ENCODE data around the gene MPPED2. TPM values are rescaled to one million over a fixed set of nuclear protein-coding genes. Genes with fewer than 3 reads are reported as not detected.

Gene MPPED2
- polyA plus RNA-seq, 1 donor (not counting 4 experiments of a cell fraction or from before 2014, with no cell fraction given), result not detected

DNA sequence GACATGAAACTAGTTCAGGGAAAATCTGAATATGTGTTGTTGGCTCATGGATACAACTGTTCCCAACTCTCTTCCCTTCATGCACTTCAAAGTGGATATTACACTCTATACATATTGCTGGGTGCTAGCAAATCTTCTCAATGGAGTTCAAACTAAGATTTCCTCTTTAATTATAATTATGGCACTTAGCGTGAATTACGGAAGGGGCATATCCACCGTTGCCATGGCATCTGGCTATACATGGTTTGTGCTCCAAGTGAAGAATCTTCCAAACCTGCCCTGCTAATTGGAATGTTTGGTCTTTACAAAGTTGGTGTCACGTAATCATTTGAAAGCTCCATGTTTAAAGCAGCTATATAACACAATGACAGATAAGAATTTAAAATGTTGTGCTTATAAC lies 5.6 kb downstream of the MPPED2 start:
- H3K9me1 ChIP-seq (ENCODE audit: control insufficient read depth, extremely low read depth, insufficient read depth, low read length), result no peaks in the 10 kb centered on the region
- dilution Hi-C loops (cut with MboI; ENCODE audit: extremely low pct_ligation_motif_present, low sequenced_read_pairs), result no loop called here
- H3K27ac ChIP-seq (ENCODE audit: control insufficient read depth, insufficient read depth, low read length), result no peak overlapping the region
- H4K20me1 ChIP-seq (ENCODE audit: control insufficient read depth, extremely low read depth, insufficient read depth, low read length), result no peaks in the 10 kb centered on the region
- H3K79me2 ChIP-seq (ENCODE audit: control insufficient read depth, insufficient read depth, low read length), result no peaks in the 10 kb centered on the region
- no peaks in the 10 kb centered on the region for H3K4me1 ChIP-seq (ENCODE audit: control insufficient read depth, extremely low read depth, insufficient read depth, low read length)
- H3K9ac ChIP-seq (ENCODE audit: control insufficient read depth, extremely low read depth, insufficient read depth, low read length), result no peak overlapping the region
- TF ChIP-seq EZH2 (IDR thresholded peaks at IDR 0.05; ENCODE audit: low read length) (no peak), CTCF (optimal IDR thresholded peaks at IDR 0.05 in 1 of 3, IDR thresholded peaks at IDR 0.05 in 1 of 3, conservative IDR thresholded peaks at IDR 0.05 in 1 of 3; ENCODE audit: extremely low read depth in 1 of 3, insufficient read depth in 2 of 3, low read length in 3 of 3) (no peak)
- H3K9me3 ChIP-seq (ENCODE audit: control insufficient read depth, low read depth, low read length), result no peaks in the 10 kb centered on the region
- H3K27me3 ChIP-seq (ENCODE audit: control insufficient read depth, extremely low read depth, insufficient read depth, low read length), result peaks cover 23% of the 10 kb centered on the region
- FAIRE-seq (no peak), DNase-seq (ENCODE audit: low read depth, low spot score) (no peak)
- H3K4me2 ChIP-seq (ENCODE audit: control insufficient read depth, extremely low read depth, insufficient read depth, low read depth, low read length), result no peak overlapping the region
- H3K4me3 ChIP-seq (ENCODE audit: control insufficient read depth in 2 of 3, extremely low read depth in 1 of 3, insufficient read depth in 2 of 3, low read depth in 1 of 3, low read length in 3 of 3), result no peak overlapping the region
- H3K36me3 ChIP-seq (ENCODE audit: control insufficient read depth in 2 of 2, extremely low read depth in 1 of 2, insufficient read depth in 2 of 2, low read length in 2 of 2), result no peaks in the 10 kb centered on the region
- H2AFZ ChIP-seq (ENCODE audit: control insufficient read depth, low read length), result no peak overlapping the region

- no peak for FAIRE-seq
- no peak overlapping the region for H2AFZ ChIP-seq (ENCODE audit: control insufficient read depth, low read length)
- dilution Hi-C loops (cut with MboI; ENCODE audit: extremely low pct_ligation_motif_present, low sequenced_read_pairs), result no loop called here
Observed at GRCh38 chr11:30579415-30580175, 6.6 kb downstream of the MPPED2 start.

More at GRCh38 chr11:30579415-30580175, 6.6 kb downstream of the MPPED2 start:
- Histone ChIP-seq H3K4me1 (ENCODE audit: control insufficient read depth, extremely low read depth, insufficient read depth, low read length) (no peaks in the 10 kb centered on the region), H3K4me2 (ENCODE audit: control insufficient read depth, extremely low read depth, insufficient read depth, low read depth, low read length) (no peak overlapping the region), H4K20me1 (ENCODE audit: control insufficient read depth, extremely low read depth, insufficient read depth, low read length) (no peaks in the 10 kb centered on the region), H3K9ac (ENCODE audit: control insufficient read depth, extremely low read depth, insufficient read depth, low read length) (no peak overlapping the region), H3K36me3 (ENCODE audit: control insufficient read depth in 2 of 2, extremely low read depth in 1 of 2, insufficient read depth in 2 of 2, low read length in 2 of 2) (no peaks in the 10 kb centered on the region), H3K27ac (ENCODE audit: control insufficient read depth, insufficient read depth, low read length) (no peak overlapping the region), H3K9me1 (ENCODE audit: control insufficient read depth, extremely low read depth, insufficient read depth, low read length) (no peaks in the 10 kb centered on the region), H3K27me3 (ENCODE audit: control insufficient read depth, extremely low read depth, insufficient read depth, low read length) (peaks cover 13% of the 10 kb centered on the region), H3K9me3 (ENCODE audit: control insufficient read depth, low read depth, low read length) (no peaks in the 10 kb centered on the region), H3K79me2 (ENCODE audit: control insufficient read depth, insufficient read depth, low read length) (no peaks in the 10 kb centered on the region), H3K4me3 (ENCODE audit: control insufficient read depth in 2 of 3, extremely low read depth in 1 of 3, insufficient read depth in 2 of 3, low read depth in 1 of 3, low read length in 3 of 3) (no peak overlapping the region)
- no peak for DNase-seq (ENCODE audit: low read depth, low spot score)
- TF ChIP-seq CTCF (optimal IDR thresholded peaks at IDR 0.05 in 1 of 3, IDR thresholded peaks at IDR 0.05 in 1 of 3, conservative IDR thresholded peaks at IDR 0.05 in 1 of 3; ENCODE audit: extremely low read depth in 1 of 3, insufficient read depth in 2 of 3, low read length in 3 of 3) (no peak), EZH2 (IDR thresholded peaks at IDR 0.05; ENCODE audit: low read length) (no peak)

Data from keratinocyte (primary cell).